Epithelial cell of proximal tubule (primary cell): Measurements from ENCODE around the gene GPANK1. TPM values are rescaled to one million over a fixed set of nuclear protein-coding genes. Genes with fewer than 3 reads are reported as not detected.
"Not testable (repeated sequence)": the region's sequence is repeated elsewhere in the genome, so short reads cannot be mapped to it uniquely, and the experiment has no call there.

ENCODE experiments used
- DNase-seq: peaks from one replicate; pipeline ENCODE4 v3.0.0-alpha.2; 2011; ENCODE audit warnings: low read depth
- H3K4me3 ChIP-seq: 2 replicates; pipeline ENCODE4 v1.5.1; 2011; ENCODE audit warnings: low read depth, mild to moderate bottlenecking, low read length
- total RNA-seq: library from RNA; depleted of rRNA; stranded (reverse); fragments of >200 nt; gene quantifications from 2 replicates; pipeline ENCODE4 v1.2.3, GENCODE V29; 2015
- TF ChIP-seq, protein P1 (sequence below): conservative IDR thresholded peaks from 2 replicates; pipeline ENCODE4 v1.5.1; 2012; ENCODE audit warnings: low read depth, mild to moderate bottlenecking, low read length

GPANK1 gene
- 16.0 and 32.9 TPM in 2 replicates for total RNA-seq

GRCh38 chr6:31664790-31665500, at the start of gene GPANK1:
GPANK1 (minus strand) TSS chr6:31664997; CDS start chr6:31664478, 519 bp downstream.
- TF ChIP-seq, protein P1, sequence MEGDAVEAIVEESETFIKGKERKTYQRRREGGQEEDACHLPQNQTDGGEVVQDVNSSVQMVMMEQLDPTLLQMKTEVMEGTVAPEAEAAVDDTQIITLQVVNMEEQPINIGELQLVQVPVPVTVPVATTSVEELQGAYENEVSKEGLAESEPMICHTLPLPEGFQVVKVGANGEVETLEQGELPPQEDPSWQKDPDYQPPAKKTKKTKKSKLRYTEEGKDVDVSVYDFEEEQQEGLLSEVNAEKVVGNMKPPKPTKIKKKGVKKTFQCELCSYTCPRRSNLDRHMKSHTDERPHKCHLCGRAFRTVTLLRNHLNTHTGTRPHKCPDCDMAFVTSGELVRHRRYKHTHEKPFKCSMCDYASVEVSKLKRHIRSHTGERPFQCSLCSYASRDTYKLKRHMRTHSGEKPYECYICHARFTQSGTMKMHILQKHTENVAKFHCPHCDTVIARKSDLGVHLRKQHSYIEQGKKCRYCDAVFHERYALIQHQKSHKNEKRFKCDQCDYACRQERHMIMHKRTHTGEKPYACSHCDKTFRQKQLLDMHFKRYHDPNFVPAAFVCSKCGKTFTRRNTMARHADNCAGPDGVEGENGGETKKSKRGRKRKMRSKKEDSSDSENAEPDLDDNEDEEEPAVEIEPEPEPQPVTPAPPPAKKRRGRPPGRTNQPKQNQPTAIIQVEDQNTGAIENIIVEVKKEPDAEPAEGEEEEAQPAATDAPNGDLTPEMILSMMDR: no peak
- peak within 1 kb of the TSS; percentile 98 for H3K4me3 ChIP-seq
- peak; percentile 62 for DNase-seq

DNA sequence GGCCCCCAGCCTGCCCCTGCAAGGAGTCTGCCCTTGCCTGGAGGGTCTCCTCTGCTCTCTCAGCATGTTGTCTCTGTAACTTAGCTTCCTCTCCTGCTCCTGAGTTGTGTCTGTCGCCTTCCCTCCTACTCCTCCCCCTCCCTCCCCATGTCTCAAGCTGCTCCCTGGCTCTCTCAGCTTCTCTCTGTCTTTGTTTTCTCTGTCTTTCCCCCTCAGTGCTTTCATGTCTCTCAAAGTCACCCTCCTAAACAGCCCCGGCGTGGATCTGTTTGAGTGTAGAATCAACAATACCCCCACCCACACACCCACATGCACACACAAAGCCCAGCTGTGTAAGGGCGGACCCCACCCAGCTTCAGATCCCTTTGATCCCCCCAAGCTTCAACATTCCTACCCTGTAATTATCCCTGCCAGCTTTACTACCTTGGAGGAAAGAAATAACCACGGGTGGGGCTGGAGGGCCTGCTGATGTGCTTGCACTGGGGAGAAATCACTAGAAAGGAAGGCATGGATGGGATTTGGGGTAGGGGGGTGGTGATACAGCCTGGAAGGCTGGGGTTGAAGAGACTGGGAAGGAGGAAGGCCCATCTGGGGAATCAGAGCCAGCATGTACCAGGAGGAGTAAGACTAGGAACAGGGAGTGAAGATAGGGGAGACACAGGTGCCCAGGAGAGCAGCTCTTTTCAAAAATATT, 49.3 kb upstream of the GPANK1 start:
- TF ChIP-seq, protein P1: no peak
- H3K4me3 ChIP-seq: no peak overlapping the region
- DNase-seq: no peak

GRCh38 chr6:31713465-31713864, 48.7 kb upstream of the GPANK1 start:
- H3K4me3 ChIP-seq: no peak overlapping the region
- TF ChIP-seq, protein P1: no peak
- DNase-seq: no peak

- TF ChIP-seq, protein P1: peak; percentile 54
- H3K4me3 ChIP-seq: no peak overlapping the region
- DNase-seq: no peak
Observed at GRCh38 chr6:31712296-31712695, 47.5 kb upstream of the GPANK1 start.

DNA sequence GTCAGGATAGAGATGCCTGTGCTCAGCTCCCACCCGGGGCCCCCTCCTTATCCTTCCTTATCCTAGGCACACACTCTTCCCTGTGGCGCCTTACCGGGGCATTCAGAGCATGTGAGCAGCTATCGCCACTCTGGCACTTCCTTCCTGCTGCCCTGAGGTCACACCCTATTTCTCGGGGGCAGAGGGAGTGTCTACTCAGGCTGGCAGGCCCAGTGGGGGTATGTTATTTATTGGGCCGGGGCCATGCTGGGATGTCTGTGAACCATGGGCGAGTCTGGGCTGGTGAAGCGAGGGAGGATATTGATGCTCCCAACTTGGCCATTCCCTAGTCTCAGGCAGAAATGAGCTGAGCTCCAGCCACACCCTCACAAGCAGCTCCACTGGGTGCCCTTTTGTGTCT, 46.4 kb upstream of the GPANK1 start:
- no peak for DNase-seq
- no peak overlapping the region for H3K4me3 ChIP-seq
- TF ChIP-seq, protein P1: no peak

DNA sequence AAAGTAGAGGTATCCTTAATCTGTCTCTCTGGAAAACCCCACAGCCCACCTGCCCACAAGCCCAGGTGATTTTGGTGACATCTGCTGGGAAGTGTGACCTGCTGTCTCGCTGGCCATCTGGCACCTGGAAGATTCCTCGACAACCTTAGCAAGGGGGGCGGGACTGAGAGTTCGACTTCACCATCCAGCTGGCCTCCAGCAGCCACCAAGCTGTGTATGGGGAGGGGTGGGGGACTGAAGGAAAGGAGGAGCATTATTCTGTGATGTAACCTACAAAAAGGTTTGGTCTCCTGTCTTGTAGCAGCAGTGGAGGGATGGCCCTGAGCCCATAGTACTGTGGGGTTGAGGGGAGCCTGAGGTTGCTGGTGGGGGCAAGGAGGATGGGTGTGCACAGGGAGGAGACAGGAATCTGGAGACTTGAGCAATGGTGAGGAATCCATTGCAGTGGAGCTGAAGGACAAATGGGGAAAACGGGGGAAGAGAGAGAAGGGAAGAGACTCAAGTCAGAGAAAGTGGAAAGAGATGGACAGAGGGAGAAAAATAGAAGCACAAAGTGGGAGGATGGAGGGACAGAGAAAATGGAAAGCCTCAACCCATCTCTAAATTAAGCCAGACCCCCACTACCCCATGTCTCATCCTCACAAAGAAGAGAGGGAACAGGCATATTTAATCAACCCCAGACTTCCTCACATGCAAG, 45.9 kb upstream of the GPANK1 start:
- no peak for DNase-seq
- TF ChIP-seq, protein P1: no peak
- no peak overlapping the region for H3K4me3 ChIP-seq

DNA sequence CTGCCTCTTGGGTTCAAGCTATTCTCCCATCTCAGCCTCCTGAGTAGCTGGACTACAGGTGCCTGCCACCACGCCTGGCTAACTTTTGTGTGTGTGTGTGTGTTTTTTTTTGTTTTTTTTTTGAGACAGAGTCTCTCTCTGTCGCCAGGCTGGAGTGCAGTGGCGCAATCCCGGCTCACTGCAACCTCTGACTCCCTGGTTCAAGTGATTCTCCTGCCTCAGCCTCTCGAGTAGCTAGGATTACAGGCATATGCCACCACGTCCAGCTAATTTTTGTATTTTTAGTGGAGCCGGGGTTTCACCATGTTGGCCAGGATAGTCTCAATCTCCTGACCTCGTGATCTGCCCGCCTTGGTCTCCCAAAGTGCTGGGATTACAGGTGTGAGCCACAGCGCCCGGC, 44.4 kb upstream of the GPANK1 start:
- DNase-seq, H3K4me3 ChIP-seq: not testable (repeated sequence)
